GM21390 (cell line): Measurements from ENCODE around the gene SKP2.
"Not testable (repeated sequence)": the region's sequence is repeated elsewhere in the genome, so short reads cannot be mapped to it uniquely, and the experiment has no call there.

Experiments
- ATAC-seq: cut with Tn5 transposase; IDR thresholded peaks from one replicate; pipeline ENCODE4 v1.9.1; 2021; ENCODE audit not compliant: unreplicated experiment

The SKP2 gene

DNA sequence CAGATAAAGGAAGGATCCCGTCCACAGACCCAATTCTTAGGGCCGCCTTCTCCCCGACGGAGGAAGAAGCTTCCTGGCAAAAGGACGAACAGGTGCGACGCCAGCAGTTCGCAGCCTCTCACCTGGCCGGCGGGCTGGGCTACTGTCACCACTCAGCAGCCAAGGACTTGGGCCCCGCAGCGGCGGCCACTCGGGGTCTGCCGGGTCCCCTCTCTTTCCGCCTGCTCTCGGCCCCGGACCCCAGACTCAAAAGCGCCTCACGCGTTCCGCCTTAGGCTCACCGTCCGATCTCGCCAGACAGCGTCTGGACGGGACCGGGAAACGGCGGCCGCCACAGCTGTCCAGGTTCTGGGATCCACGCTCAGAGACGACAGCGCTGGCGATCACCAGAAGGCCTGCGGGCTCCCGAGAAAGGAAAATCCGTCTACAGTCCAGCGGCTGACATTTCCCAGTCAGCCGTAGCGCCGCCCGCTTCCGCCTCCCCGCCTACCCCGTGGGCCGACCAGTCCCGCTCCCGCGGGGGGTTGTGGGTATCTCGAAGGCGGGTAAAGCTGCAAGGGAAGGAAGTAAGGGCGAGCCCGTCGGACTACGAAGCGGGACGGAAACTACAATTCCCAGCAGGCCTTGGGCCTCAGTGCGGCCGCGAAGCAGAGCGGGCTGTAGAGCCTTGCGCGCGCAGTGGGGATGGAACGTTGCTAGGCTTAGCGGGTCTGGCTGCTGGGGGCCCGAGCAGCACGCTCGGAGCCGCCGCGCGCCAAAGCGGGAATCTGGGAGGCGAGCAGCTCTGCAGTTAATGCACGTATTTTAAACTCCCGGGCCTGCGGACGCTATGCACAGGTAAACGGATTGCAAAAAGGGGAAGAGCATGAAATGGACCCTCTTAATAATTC, at the start of gene SKP2, which contains the start of gene LMBRD2:
Gene SKP2, plus strand, starts transcription at position 678 of the 890 bp plus-strand sequence. Its CDS starts 152 bp downstream, at position 830.
Gene LMBRD2, minus strand, starts transcription at position 454 of the 890 bp plus-strand sequence. CDS start 8,538 bp downstream, outside the sequence.
- ATAC-seq, result peak; percentile 97

- ATAC-seq, result no peak
Measured at GRCh38 chr5:36105819-36106218, 46.1 kb upstream of the SKP2 start.

- ATAC-seq, result no peak
Measured at GRCh38 chr5:36108758-36109460, 43.0 kb upstream of the SKP2 start.

- ATAC-seq, result no peak
Measured at GRCh38 chr5:36111238-36111637, 40.7 kb upstream of the SKP2 start.

- no peak for ATAC-seq
Measured at GRCh38 chr5:36125868-36126267, 26.0 kb upstream of the SKP2 start.

DNA sequence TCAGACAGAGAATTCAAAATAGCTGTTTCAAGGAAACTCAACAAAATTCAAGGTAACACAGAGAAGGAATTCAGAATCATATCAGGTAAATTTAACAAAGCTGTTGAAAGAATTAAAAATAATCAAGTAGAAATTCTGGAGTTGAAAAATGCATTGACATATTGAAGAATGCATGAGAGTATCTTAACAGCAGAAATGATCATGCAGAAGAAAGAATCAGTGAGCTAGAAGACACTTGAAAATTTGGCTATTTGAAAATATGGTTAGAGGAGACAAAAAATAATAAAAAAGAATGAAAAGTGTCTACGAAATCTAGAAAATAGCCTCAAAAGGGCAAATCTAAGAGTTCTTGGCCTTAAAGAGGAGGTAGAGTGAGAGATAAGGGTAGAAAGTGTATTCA, 23.1 kb upstream of the SKP2 start:
- ATAC-seq, result no peak

- ATAC-seq, result not testable (repeated sequence)
Measured at GRCh38 chr5:36129666-36130065, 22.2 kb upstream of the SKP2 start.

DNA sequence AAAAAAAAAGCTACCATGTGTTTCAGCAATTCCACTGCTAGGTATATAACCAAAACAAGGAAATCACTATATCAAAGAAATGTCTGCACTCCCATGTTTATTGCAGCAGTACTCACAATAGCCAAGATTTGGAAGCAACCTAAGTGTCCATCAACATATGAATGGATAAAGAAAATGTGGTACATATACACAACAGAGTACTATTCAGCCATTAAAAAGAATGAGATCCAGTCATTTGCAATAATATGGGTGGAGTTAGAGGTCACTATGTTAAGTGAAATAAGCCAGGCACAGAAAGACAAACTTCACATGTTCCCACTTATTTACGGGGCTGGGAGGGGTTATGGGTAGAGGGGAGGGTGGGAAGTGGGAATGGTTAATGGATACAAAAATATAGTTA, 18.9 kb upstream of the SKP2 start:
- not testable (repeated sequence) for ATAC-seq

- no peak for ATAC-seq
Measured at GRCh38 chr5:36135988-36136387, 15.9 kb upstream of the SKP2 start.

DNA sequence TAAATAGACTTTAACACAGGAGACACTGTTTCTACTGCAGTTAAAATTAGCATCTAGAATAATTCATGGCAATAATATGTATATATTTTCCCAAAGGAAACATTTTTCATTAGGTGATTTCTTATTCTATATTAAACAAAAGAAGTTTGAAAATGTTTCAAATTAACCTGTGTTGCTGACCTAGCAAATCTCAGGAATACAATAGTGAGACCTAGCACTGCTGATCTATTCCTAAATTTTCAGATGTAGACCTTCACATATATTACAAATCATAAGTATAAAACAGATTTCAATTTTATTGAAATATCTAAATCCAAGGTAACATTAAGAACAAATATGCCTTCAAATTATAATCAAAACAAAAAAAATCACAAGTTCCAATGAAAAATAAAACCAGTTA, 15.3 kb upstream of the SKP2 start:
- no peak for ATAC-seq

GRCh38 chr5:36138900-36139683, 12.8 kb upstream of the SKP2 start:
- no peak for ATAC-seq

- no peak for ATAC-seq
Measured at GRCh38 chr5:36145311-36145710, 6.6 kb upstream of the SKP2 start.

GRCh38 chr5:36146390-36146789, 5.5 kb upstream of the SKP2 start:
- ATAC-seq, result no peak

- no peak for ATAC-seq
Measured at GRCh38 chr5:36147681-36148080, 4.2 kb upstream of the SKP2 start.

DNA sequence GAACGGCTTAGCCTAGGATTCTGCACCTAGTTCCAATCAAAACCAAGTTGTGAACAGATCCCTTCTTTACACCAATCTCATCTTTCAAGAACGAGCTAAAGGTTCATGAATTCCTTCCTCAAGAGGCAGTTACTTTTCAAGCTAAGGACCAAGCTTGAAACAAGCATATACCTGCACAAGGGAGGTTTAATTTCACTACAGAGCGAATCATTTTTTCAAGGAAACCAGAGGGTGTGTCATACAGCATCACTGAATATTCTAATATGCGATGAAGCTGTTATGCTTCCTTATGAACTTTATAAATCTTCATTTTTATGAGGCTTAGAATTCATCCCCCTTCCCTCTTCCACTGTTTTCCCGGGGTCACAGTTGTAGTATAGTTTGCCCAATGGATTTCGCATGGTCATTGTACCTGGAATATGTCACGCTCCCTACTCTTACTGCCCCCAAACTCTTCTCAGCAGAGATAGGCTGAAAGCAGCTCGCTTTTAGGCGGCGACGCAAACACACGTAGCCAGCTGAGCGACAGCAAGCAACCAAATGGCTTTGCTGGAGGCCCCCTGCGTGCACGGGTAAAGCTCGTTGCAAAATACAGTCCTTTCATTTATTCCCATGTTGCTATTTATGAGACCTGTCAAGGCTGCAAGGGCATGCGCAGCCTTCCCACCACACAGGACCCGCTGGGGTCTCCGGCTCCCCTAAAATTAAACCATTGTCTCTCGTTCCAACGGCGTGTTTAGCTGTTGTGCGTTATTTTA, 1.1 kb upstream of the SKP2 start:
- ATAC-seq, result peak; percentile 24

GRCh38 chr5:36152324-36153297, 700 bp downstream of the SKP2 start:
- ATAC-seq, result peak; percentile 1

GRCh38 chr5:36153298-36153677, 1.4 kb downstream of the SKP2 start:
- ATAC-seq, result no peak

DNA sequence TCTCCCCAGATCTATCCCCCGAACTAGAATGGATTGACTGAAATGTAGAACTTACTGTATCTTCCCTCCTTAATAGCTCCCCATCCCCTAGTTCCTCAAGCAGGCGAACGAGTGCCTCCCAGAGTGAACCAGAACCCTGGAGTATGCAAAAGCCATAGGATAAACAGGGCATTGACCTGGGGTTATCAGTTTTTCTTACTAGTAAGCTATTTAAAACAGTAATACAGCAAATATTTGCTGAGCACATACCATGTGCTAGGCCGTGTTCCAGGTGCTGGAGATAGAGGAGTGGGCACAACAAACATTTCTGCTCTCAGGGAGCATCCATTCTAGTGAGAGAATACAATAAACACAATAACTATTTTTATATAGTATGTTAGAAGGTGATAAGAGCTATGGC, 1.8 kb downstream of the SKP2 start:
- ATAC-seq, result no peak

- no peak for ATAC-seq
Measured at GRCh38 chr5:36155291-36155690, 3.4 kb downstream of the SKP2 start.
